ENCODE results near the gene STPG4. TPM values are rescaled to one million over a fixed set of nuclear protein-coding genes. Genes with fewer than 3 reads are reported as not detected.
"Not testable (repeated sequence)": the region's sequence is repeated elsewhere in the genome, so short reads cannot be mapped to it uniquely, and the experiment has no call there.

STPG4 gene
- total RNA-seq, 1 donor from 2014 or later = not detected

DNA sequence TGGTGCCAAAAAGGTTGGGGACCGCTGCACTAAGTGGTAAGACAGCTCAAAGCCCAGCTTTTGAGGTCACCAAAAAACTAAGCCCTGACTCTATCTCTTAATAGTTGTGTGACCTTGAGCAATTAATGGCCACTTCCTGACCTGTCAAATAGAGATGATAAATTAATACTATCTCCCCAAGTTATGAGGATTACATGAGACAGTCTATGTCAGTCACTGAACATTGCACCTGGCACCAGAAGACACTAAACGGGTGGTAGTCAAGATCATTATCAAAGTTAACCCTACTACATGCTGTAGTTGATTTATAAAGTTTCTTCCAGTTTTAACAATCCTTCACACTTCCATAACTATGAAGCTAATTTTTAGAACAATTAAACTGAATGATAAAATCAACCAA is 36.5 kb downstream of the STPG4 start:
- Histone ChIP-seq H3K4me1 (peaks cover 7% of the 10 kb centered on the region), H3K27me3 (ENCODE audit: low read depth) (no peaks in the 10 kb centered on the region), H3K36me3 (no peaks in the 10 kb centered on the region), H3K4me3 (no peak overlapping the region), H3K27ac (replicated peaks) (no peak overlapping the region), H3K9me3 (replicated peaks) (no peaks in the 10 kb centered on the region)
- no peak for DNase-seq
- intact Hi-C loops (cut with micrococcal nuclease) = no loop called here
- TF ChIP-seq, protein P1, sequence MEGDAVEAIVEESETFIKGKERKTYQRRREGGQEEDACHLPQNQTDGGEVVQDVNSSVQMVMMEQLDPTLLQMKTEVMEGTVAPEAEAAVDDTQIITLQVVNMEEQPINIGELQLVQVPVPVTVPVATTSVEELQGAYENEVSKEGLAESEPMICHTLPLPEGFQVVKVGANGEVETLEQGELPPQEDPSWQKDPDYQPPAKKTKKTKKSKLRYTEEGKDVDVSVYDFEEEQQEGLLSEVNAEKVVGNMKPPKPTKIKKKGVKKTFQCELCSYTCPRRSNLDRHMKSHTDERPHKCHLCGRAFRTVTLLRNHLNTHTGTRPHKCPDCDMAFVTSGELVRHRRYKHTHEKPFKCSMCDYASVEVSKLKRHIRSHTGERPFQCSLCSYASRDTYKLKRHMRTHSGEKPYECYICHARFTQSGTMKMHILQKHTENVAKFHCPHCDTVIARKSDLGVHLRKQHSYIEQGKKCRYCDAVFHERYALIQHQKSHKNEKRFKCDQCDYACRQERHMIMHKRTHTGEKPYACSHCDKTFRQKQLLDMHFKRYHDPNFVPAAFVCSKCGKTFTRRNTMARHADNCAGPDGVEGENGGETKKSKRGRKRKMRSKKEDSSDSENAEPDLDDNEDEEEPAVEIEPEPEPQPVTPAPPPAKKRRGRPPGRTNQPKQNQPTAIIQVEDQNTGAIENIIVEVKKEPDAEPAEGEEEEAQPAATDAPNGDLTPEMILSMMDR (IDR thresholded peaks at IDR 0.05; ENCODE audit: borderline replicate concordance) = no peak

DNA sequence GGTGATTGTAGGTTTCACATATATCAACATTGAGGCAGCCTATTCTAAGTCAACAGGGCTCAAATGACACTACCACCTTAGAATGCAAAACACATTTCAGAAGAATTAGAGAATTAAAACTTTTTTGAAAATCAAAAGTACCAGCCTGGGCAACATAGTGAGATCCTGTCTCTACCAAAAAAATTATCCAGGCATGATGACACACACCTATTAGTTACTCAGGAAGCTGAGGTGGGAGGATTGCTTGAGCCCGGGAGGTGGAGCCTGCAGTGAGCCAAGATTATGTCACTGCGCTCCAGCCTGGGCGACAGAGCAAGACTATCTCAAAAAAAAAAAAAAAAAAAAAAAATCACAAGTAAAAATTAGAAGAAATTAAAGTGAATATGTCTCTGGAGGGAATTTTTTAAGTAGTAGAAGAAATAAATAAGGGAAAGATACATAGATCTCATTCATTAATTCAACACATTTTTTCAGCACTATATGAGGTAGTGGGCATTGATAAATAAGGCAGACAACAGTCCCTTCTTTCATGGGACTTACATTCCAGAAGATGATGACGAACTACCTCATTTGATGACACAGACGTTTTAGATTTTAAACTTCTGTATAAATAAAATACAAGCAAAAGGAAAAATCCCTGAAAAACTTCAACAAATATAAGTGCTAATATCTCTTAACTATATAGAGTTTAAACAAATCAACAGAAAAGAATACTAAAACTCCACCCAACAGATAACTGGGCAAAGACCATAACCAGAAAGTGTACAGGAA is 42.3 kb downstream of the STPG4 start:
- no peaks in the 10 kb centered on the region for H3K36me3 ChIP-seq
- H3K4me1 ChIP-seq = no peaks in the 10 kb centered on the region
- DNase-seq = no peak
- TF ChIP-seq, protein P1 (IDR thresholded peaks at IDR 0.05; ENCODE audit: borderline replicate concordance) = no peak
- no peaks in the 10 kb centered on the region for H3K9me3 ChIP-seq (replicated peaks)
- intact Hi-C loops (cut with micrococcal nuclease) = no loop called here
- H3K27me3 ChIP-seq (ENCODE audit: low read depth) = no peaks in the 10 kb centered on the region
- H3K27ac ChIP-seq (replicated peaks) = no peak overlapping the region
- H3K4me3 ChIP-seq = no peak overlapping the region

DNA sequence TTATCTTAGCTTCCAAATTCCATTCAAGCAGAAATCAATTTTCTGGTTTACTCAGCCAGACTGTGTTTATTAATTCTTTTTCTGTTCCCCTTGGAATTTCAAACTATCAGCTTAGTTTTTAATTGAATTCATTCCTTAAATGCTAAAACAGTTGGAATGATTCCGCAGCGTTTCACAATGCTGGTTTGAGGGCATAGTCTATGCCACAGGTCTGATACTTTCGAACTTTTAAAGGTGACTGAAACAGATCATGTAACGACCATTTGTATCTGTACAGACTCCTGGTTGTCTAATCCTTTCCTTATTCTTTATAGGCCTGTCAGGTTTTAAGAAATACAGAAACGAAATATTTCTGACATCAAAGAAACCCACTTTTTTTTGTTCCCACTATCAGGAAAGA is 45.4 kb downstream of the STPG4 start:
- DNase-seq = no peak

DNA sequence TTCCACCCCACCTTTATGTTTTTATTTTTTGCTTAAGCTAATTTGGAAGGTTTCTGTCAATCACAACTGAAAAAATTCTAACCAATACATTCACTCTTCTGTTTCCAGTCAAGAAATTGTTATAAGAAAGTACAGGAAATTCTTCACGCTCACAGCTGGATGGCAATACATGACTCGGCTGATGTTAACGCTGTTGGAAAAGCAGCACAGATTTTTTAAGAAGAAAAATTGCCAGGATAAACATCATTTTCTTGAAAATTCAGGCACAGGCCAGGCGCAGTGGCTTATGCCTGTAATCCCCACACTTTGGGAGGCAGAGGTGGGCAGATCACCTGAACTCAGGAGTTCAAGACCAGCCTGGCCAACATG is 46.1 kb downstream of the STPG4 start:
- H3K4me3 ChIP-seq = no peak overlapping the region
- no peaks in the 10 kb centered on the region for H3K9me3 ChIP-seq (replicated peaks)
- H3K27ac ChIP-seq (replicated peaks) = no peak overlapping the region
- H3K4me1 ChIP-seq = no peaks in the 10 kb centered on the region
- no peak for DNase-seq
- intact Hi-C loops (cut with micrococcal nuclease) = no loop called here
- no peaks in the 10 kb centered on the region for H3K36me3 ChIP-seq
- TF ChIP-seq, protein P1 (IDR thresholded peaks at IDR 0.05; ENCODE audit: borderline replicate concordance) = no peak
- no peaks in the 10 kb centered on the region for H3K27me3 ChIP-seq (ENCODE audit: low read depth)

More for the DNA sequence above, 45.4 kb downstream of the STPG4 start:
- TF ChIP-seq, protein P1 (IDR thresholded peaks at IDR 0.05; ENCODE audit: borderline replicate concordance) = no peak
- Histone ChIP-seq H3K4me3 (no peak overlapping the region), H3K4me1 (no peaks in the 10 kb centered on the region), H3K36me3 (no peaks in the 10 kb centered on the region), H3K27me3 (ENCODE audit: low read depth) (no peaks in the 10 kb centered on the region), H3K9me3 (replicated peaks) (no peaks in the 10 kb centered on the region), H3K27ac (replicated peaks) (no peak overlapping the region)
- intact Hi-C loops (cut with micrococcal nuclease) = no loop called here

DNA sequence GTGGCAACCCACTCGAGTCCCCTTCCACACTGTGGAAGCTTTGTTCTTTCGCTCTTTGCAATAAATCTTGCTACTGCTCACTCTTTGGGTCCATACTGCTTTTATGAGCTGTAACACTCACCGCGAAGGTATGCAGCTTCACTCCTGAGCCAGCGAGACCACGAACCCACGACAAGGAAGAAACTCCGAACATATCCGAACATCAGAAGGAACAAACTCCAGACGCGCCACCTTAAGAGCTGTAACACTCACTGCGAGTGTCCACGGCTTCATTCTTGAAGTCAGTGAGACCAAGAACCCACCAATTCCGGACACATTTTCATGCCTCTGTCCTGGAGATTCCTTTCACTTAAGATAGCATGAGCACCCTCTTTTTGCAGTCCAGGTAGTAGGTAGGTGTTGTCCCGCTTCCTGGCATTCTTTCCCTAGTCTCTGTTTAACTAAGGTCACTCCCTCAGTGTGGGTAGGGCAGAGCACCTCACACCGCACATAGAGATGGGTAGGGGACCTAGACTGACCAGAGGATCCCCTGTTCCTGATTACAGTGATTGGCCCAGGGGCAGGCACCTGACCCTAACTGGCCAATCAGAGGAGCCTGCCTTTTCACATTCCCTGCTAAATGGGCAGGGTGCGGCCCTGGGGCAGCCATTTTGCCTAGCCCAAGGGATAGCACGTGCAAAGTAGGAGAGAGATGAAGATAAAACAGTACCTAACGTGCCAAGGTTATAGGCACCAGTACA is 46.7 kb downstream of the STPG4 start:
- H3K9me3 ChIP-seq (replicated peaks); H3K27me3 ChIP-seq (ENCODE audit: low read depth); H3K4me3 ChIP-seq; H3K36me3 ChIP-seq; H3K4me1 ChIP-seq; intact Hi-C loops (cut with micrococcal nuclease); DNase-seq; H3K27ac ChIP-seq (replicated peaks): not testable (repeated sequence)

DNA sequence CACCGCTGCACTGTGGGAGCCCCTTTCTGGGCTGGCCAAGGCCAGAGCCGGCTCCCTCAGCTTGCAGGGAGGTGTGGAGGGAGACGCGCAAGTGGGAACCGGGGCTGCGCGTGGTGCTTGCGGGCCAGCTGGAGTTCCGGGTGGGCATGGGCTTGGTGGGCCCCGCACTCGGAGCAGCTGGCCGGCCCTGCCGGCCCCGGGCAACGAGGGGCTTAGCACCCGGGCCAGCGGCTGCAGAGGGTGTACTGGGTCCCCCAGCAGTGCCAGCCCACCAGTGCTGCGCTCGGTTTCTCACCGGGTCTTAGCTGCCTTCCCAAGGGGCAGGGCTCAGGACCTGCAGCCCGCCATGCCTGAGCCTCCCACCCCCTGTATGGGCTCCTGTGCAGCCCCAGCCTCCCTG is 47.9 kb downstream of the STPG4 start:
- H3K4me1 ChIP-seq; H3K9me3 ChIP-seq (replicated peaks); H3K36me3 ChIP-seq; intact Hi-C loops (cut with micrococcal nuclease); H3K27ac ChIP-seq (replicated peaks); H3K4me3 ChIP-seq; DNase-seq; H3K27me3 ChIP-seq (ENCODE audit: low read depth): not testable (repeated sequence)

DNA sequence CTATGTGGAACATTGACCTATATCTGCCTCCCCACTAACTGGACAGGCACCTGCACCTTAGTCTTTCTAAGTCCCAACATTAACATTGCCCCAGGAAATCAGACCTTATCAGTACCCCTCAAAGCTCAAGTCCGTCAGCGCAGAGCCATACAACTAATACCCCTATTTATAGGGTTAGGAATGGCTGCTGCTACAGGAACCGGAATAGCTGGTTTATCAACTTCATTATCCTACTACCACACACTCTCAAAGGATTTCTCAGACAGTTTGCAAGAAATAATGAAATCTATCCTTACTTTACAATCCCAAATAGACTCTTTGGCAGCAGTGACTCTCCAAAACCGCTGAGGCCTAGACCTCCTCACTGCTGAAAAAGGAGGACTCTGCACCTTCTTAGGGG is 48.9 kb downstream of the STPG4 start:
- intact Hi-C loops (cut with micrococcal nuclease); H3K36me3 ChIP-seq; H3K4me3 ChIP-seq; DNase-seq; H3K4me1 ChIP-seq; H3K27ac ChIP-seq (replicated peaks); H3K9me3 ChIP-seq (replicated peaks); H3K27me3 ChIP-seq (ENCODE audit: low read depth): not testable (repeated sequence)

DNA sequence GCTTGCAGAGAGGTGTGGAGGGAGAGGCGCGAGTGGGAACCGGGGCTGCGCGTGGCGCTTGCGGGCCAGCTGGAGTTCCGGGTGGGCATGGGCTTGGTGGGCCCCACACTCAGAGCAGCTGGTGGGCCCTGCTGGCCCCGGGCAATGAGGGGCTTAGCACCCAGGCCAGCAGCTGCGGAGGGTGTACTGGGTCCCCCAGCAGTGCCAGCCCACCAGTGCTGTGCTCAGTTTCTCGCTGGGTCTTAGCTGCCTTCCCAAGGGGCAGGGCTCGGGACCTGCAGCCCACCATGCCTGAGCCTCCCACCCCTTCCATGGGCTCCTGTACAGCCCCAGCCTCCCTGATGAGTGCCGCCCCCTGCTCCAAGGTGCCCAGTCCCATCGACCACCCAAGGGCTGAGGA is 55.4 kb downstream of the STPG4 start:
- DNase-seq; intact Hi-C loops (cut with micrococcal nuclease): not testable (repeated sequence)

More for the DNA sequence above, 55.4 kb downstream of the STPG4 start:
- H3K36me3 ChIP-seq; H3K9me3 ChIP-seq (replicated peaks); H3K4me1 ChIP-seq; H3K4me3 ChIP-seq; H3K27me3 ChIP-seq (ENCODE audit: low read depth); H3K27ac ChIP-seq (replicated peaks): not testable (repeated sequence)

Measured in left ventricle myocardium inferior (tissue), 1 donor.